HepG2 (cell line): ENCODE data around the gene BICRA. TPM values are rescaled to one million over a fixed set of nuclear protein-coding genes. Genes with fewer than 3 reads are reported as not detected.

Experiments
- DR1 ChIP-seq: sonication (generic); formaldehyde crosslinking; IDR thresholded peaks from 2 replicates; pipeline ENCODE4 v1.8.0; 2021; ENCODE audit warnings: mild to moderate bottlenecking, missing genetic modification reagents, inconsistent platforms
- ESRRA ChIP-seq: sonication (generic); formaldehyde crosslinking; IDR thresholded peaks from 2 replicates; pipeline ENCODE4 v1.5.1; 2020; ENCODE audit warnings: mild to moderate bottlenecking, low read depth, missing genetic modification reagents
- EZH2 ChIP-seq: conservative IDR thresholded peaks from 2 replicates; pipeline ENCODE4 v1.6.1; 2012; ENCODE audit warnings: mild to moderate bottlenecking, low read depth, low read length, moderate library complexity
- FOSL1 ChIP-seq: sonication (generic); formaldehyde crosslinking; IDR thresholded peaks from 2 replicates; pipeline ENCODE4 v1.9.0; 2021; ENCODE audit warnings: missing genetic modification reagents, borderline replicate concordance
- FOXA3 ChIP-seq: IDR thresholded peaks from 2 replicates; pipeline ENCODE4 v1.6.1; 2016; ENCODE audit warnings: missing genetic modification reagents, missing compliant biosample characterization
- GATAD2A ChIP-seq: IDR thresholded peaks from 2 replicates; pipeline ENCODE4 v1.6.1; 2016
- GPBP1L1 ChIP-seq: sonication (generic); formaldehyde crosslinking; IDR thresholded peaks from 2 replicates; pipeline ENCODE4 v1.5.0; 2020; ENCODE audit warnings: mild to moderate bottlenecking, missing genetic modification reagents
- HMG20A ChIP-seq: IDR thresholded peaks from 2 replicates; pipeline ENCODE4 v1.6.1; 2016; ENCODE audit warnings: borderline replicate concordance
- HMG20B ChIP-seq: conservative IDR thresholded peaks from 2 replicates; pipeline ENCODE4 v1.6.1; 2016; ENCODE audit warnings: missing genetic modification reagents, missing compliant biosample characterization
- IRF2 ChIP-seq: IDR thresholded peaks from 2 replicates; pipeline ENCODE4 v1.6.1; 2018; ENCODE audit warnings: missing genetic modification reagents, missing compliant biosample characterization
- JUNB ChIP-seq: sonication (generic); formaldehyde crosslinking; IDR thresholded peaks from 2 replicates; pipeline ENCODE4 v1.8.0; 2022; ENCODE audit warnings: missing genetic modification reagents, mild to moderate bottlenecking, borderline replicate concordance
- MTA3 ChIP-seq: sonication (generic); formaldehyde crosslinking; IDR thresholded peaks from 2 replicates; pipeline ENCODE4 v1.4.0; 2020; ENCODE audit warnings: missing genetic modification reagents
- NCOR1 ChIP-seq: fragments of 200-600 bp; sonication (generic); IDR thresholded peaks from 2 replicates; pipeline ENCODE4 v1.7.0; 2017; ENCODE audit warnings: antibody characterized with exemption, low read length, borderline replicate concordance
- NR2F6 ChIP-seq, 2 experiments: IDR thresholded peaks; 2 replicates each; pipeline ENCODE4 v1.6.1; 2016; ENCODE audit warnings: antibody characterized with exemption in 1 of 2, mild to moderate bottlenecking in 1 of 2
- SAP130 ChIP-seq: IDR thresholded peaks from 2 replicates; pipeline ENCODE4 v1.6.1; 2016; ENCODE audit warnings: low read depth
- SP1 ChIP-seq, 2 experiments: fragments of 450-650 bp in 1 of 2; sonication (generic) in 1 of 2; formaldehyde crosslinking in 1 of 2; IDR thresholded peaks; 2 replicates each; pipeline versions ENCODE4 v1.4.0 to v1.6.1; 2016 to 2020; ENCODE audit warnings: missing genetic modification reagents in 1 of 2
- TEAD2 ChIP-seq: sonication (generic); formaldehyde crosslinking; IDR thresholded peaks from 2 replicates; pipeline ENCODE4 v1.9.0; 2021; ENCODE audit warnings: missing genetic modification reagents
- ZFP36L2 ChIP-seq: sonication (generic); formaldehyde crosslinking; IDR thresholded peaks from 2 replicates; pipeline ENCODE4 v1.4.0; 2020; ENCODE audit warnings: missing genetic modification reagents
- ZFP37 ChIP-seq: sonication (generic); formaldehyde crosslinking; IDR thresholded peaks from 2 replicates; pipeline ENCODE4 v1.4.0; 2020; ENCODE audit warnings: missing genetic modification reagents, borderline replicate concordance
- ZFP91 ChIP-seq: sonication (generic); formaldehyde crosslinking; IDR thresholded peaks from 2 replicates; pipeline ENCODE4 v1.9.0; 2022; ENCODE audit warnings: missing genetic modification reagents, mild to moderate bottlenecking, borderline replicate concordance
- ZNF235 ChIP-seq: sonication (generic); formaldehyde crosslinking; IDR thresholded peaks from 2 replicates; pipeline ENCODE4 v1.8.1; 2023; ENCODE audit warnings: mild to moderate bottlenecking, missing genetic modification reagents, borderline replicate concordance
- ZNF24 ChIP-seq: fragments of 450-650 bp; IDR thresholded peaks from 2 replicates; pipeline ENCODE4 v1.6.1; 2017; ENCODE audit warnings: antibody characterized with exemption, mild to moderate bottlenecking
- ZNF432 ChIP-seq: sonication (generic); formaldehyde crosslinking; IDR thresholded peaks from 2 replicates; pipeline ENCODE4 v1.5.0; 2020; ENCODE audit warnings: missing genetic modification reagents, mild to moderate bottlenecking, borderline replicate concordance
- ZNF484 ChIP-seq: sonication (generic); formaldehyde crosslinking; IDR thresholded peaks from 2 replicates; pipeline ENCODE4 v1.5.1; 2020; ENCODE audit warnings: mild to moderate bottlenecking, low read depth, missing genetic modification reagents, borderline replicate concordance
- ZNF501 ChIP-seq: sonication (generic); formaldehyde crosslinking; IDR thresholded peaks from 2 replicates; pipeline ENCODE4 v1.5.1; 2020; ENCODE audit warnings: mild to moderate bottlenecking, moderate library complexity, missing genetic modification reagents
- ZNF503 ChIP-seq: sonication (generic); formaldehyde crosslinking; IDR thresholded peaks from 2 replicates; pipeline ENCODE4 v1.4.0; 2020; ENCODE audit warnings: missing genetic modification reagents
- ZNF577 ChIP-seq: sonication (generic); formaldehyde crosslinking; IDR thresholded peaks from 2 replicates; pipeline ENCODE4 v1.4.0; 2020; ENCODE audit warnings: mild to moderate bottlenecking, low read depth, missing genetic modification reagents, borderline replicate concordance
- ZNF879 ChIP-seq: sonication (generic); formaldehyde crosslinking; IDR thresholded peaks from 2 replicates; pipeline ENCODE4 v1.8.1; 2023; ENCODE audit warnings: missing genetic modification reagents
- ZSCAN12 ChIP-seq: sonication (generic); formaldehyde crosslinking; IDR thresholded peaks from 2 replicates; pipeline ENCODE4 v1.9.0; 2021; ENCODE audit warnings: mild to moderate bottlenecking, missing genetic modification reagents
- polyA plus RNA-seq, 8 experiments: library from polyadenylated mRNA; depleted of rRNA in 3 of 8; stranded (reverse) in 7 of 8; unstranded in 1 of 8; fragments of >200 nt; fragmentation: Illumina TruSeq in 4 of 8; extraction: Trizol in 4 of 8; gene quantifications; 2 replicates each; pipeline versions ENCODE4 v1.2.1 to v1.2.3, GENCODE V29; 2011 to 2016; ENCODE audit warnings: low read depth in 4 of 8, missing spikeins in 1 of 8, mixed read lengths in 1 of 8; ENCODE audit not compliant: insufficient read depth in 1 of 8
- total RNA-seq, 5 experiments: library from RNA; depleted of rRNA; stranded (reverse); fragments of >200 nt; fragmentation: Illumina TruSeq; extraction: Trizol; gene quantifications; 2 replicates each; pipeline ENCODE4 v1.2.3, GENCODE V29; 2016; ENCODE audit warnings: low read depth in 1 of 5

Gene BICRA
- total and polyA plus RNA-seq, 2 of the 13 experiments (the other 11 are each of a cell fraction or from before 2014, with no cell fraction given), result 0.55 to 0.71 TPM

- TF ChIP-seq ZFP91 (CRISPR knock-in tag) (no peak), IRF2 (no peak), GATAD2A (CRISPR knock-in tag) (peak; percentile 55), ZNF235 (no peak), ZNF24 (no peak), MTA3 (CRISPR knock-in tag) (no peak), ZNF432 (no peak), NCOR1 (peak; percentile 33; the same call in 1 of the 2 replicates), ZFP37 (no peak), ZNF879 (no peak), FOXA3 (CRISPR knock-in tag) (peak; percentile 55), ZNF484 (CRISPR knock-in tag) (no peak), ESRRA (CRISPR knock-in tag) (no peak), EZH2 (no peak), HMG20A (CRISPR knock-in tag) (no peak), ZSCAN12 (no peak), JUNB (no peak), HMG20B (CRISPR knock-in tag) (no peak), ZNF501 (CRISPR knock-in tag) (0 out of 2 replicates have a peak, but pooled peaks have one; percentile 26), FOSL1 (CRISPR knock-in tag) (peak; percentile 81), DR1 (CRISPR knock-in tag) (no peak), NR2F6 (IDR thresholded peaks at IDR 0.05) (no peak), NR2F6 (CRISPR knock-in tag; IDR thresholded peaks at IDR 0.05) (peak; percentile 51; the same call in 1 of the 2 replicates), TEAD2 (CRISPR knock-in tag) (no peak), ZNF503 (no peak), ZFP36L2 (CRISPR knock-in tag) (no peak), ZNF577 (CRISPR knock-in tag) (no peak), GPBP1L1 (CRISPR knock-in tag) (no peak), SAP130 (CRISPR knock-in tag) (peak; percentile 49), SP1 (IDR thresholded peaks at IDR 0.05) (no peak), SP1 (CRISPR knock-in tag; IDR thresholded peaks at IDR 0.05) (no peak)
Measured at GRCh38 chr19:47660435-47660832, 51.5 kb downstream of the BICRA start (continued).
